NOMO-1 treated with DMSO at 0.1 percent for 48 hours (cell line): ENCODE measurements around the gene SLIT3.

ENCODE experiments used
- DNase-seq: peaks from one replicate; lab custom pipeline; 2025; ENCODE audit not compliant: unreplicated experiment; lab: John Stamatoyannopoulos, UW

SLIT3 gene

GRCh38 chr5:168899673-168900072 is 401.3 kb downstream of the SLIT3 start:
- DNase-seq: no peak

GRCh38 chr5:168899264-168899663 is 401.7 kb downstream of the SLIT3 start:
- DNase-seq: no peak

GRCh38 chr5:168898247-168898911 is 402.6 kb downstream of the SLIT3 start:
- no peak for DNase-seq

GRCh38 chr5:168897387-168898122 is 403.4 kb downstream of the SLIT3 start:
- no peak for DNase-seq

- no peak for DNase-seq
Measured at GRCh38 chr5:168895295-168896071, 405.5 kb downstream of the SLIT3 start.

GRCh38 chr5:168893283-168893682 is 407.7 kb downstream of the SLIT3 start:
- no peak for DNase-seq

GRCh38 chr5:168892618-168893186 is 408.2 kb downstream of the SLIT3 start:
- no peak for DNase-seq

GRCh38 chr5:168890816-168891812 is 409.8 kb downstream of the SLIT3 start:
- no peak for DNase-seq

- DNase-seq: no peak
Measured at GRCh38 chr5:168889039-168889438, 411.9 kb downstream of the SLIT3 start.

- DNase-seq: no peak
Measured at GRCh38 chr5:168887931-168888330, 413.0 kb downstream of the SLIT3 start.

GRCh38 chr5:168886157-168886556 is 414.8 kb downstream of the SLIT3 start:
- DNase-seq: no peak

GRCh38 chr5:168885324-168886120 is 415.4 kb downstream of the SLIT3 start:
- no peak for DNase-seq

- no peak for DNase-seq
Measured at GRCh38 chr5:168883991-168884390, 416.9 kb downstream of the SLIT3 start.

GRCh38 chr5:168883281-168883741 is 417.6 kb downstream of the SLIT3 start:
- DNase-seq: no peak

- DNase-seq: no peak
Measured at GRCh38 chr5:168882283-168882682, 418.7 kb downstream of the SLIT3 start.

- no peak for DNase-seq
Measured at GRCh38 chr5:168881427-168882149, 419.4 kb downstream of the SLIT3 start.

GRCh38 chr5:168879929-168880328 is 421.0 kb downstream of the SLIT3 start:
- DNase-seq: peak; percentile 69

- no peak for DNase-seq
Measured at GRCh38 chr5:168879331-168879730, 421.6 kb downstream of the SLIT3 start.
